Fibroblast of lung (primary cell): ENCODE data around the gene EEFSEC.

Experiments
- CTCF ChIP-seq, 2 donors: IDR thresholded peaks in 1 of 2; conservative IDR thresholded peaks in 1 of 2; 1 replicate in 1 of 2; 2 replicates in 1 of 2; pipeline ENCODE4 v1.5.1; 2011 to 2012; ENCODE audit warnings: low read length in 2 of 2, control low read depth in 1 of 2, inconsistent platforms in 1 of 2, low read depth in 1 of 2, mild to moderate bottlenecking in 1 of 2
- EZH2 ChIP-seq: IDR thresholded peaks from 2 replicates; pipeline ENCODE4 v1.5.1; 2012; ENCODE audit warnings: low read length, control low read depth, mild to moderate bottlenecking; ENCODE audit errors: missing control alignments

GRCh38 chr3:128275316-128276145, 122.2 kb downstream of the EEFSEC start:
- TF ChIP-seq CTCF (conservative IDR thresholded peaks at IDR 0.05 in 1 of 2, IDR thresholded peaks at IDR 0.05 in 1 of 2; ENCODE audit: low read depth in 1 of 2, low read length in 2 of 2) (no peak), EZH2 (no peak)
